GM21825 (cell line): ENCODE results near the gene VASH2.
"Not testable (repeated sequence)": the region's sequence is repeated elsewhere in the genome, so short reads cannot be mapped to it uniquely, and the experiment has no call there.

Experiments
- ATAC-seq: cut with Tn5 transposase; IDR thresholded peaks from one replicate; pipeline ENCODE4 v1.9.1; 2021; ENCODE audit warnings: mild to moderate bottlenecking, moderate library complexity; ENCODE audit not compliant: unreplicated experiment

The VASH2 gene

GRCh38 chr1:212954514-212954913 is 4.2 kb downstream of the VASH2 start:
- ATAC-seq = no peak

- no peak for ATAC-seq
These were observed 4.8 kb downstream of the VASH2 start for GRCh38 chr1:212955098-212955497.

GRCh38 chr1:212955961-212956620 is 5.8 kb downstream of the VASH2 start:
- no peak for ATAC-seq

GRCh38 chr1:212957546-212957945 is 7.2 kb downstream of the VASH2 start:
- no peak for ATAC-seq

DNA sequence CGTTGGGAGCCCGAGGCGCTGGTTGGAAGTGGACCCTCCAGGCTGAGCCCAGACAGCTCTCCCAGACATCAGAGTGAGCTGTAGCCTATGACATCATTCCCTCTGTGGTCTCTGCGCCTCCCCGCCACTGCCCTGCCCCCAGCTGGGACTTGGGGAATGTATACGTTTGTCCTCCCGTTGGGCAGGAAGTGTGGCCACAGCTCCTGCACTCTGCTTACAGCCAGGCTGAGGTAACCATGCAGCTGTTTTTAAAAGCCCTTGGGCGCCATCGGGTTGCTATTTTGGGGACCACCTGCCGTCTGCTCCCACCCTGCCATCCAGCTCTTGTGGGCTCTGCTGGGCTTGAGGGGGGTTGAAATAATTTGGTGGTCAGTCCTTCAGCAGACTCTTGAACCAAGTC is 7.8 kb downstream of the VASH2 start:
- ATAC-seq = no peak

DNA sequence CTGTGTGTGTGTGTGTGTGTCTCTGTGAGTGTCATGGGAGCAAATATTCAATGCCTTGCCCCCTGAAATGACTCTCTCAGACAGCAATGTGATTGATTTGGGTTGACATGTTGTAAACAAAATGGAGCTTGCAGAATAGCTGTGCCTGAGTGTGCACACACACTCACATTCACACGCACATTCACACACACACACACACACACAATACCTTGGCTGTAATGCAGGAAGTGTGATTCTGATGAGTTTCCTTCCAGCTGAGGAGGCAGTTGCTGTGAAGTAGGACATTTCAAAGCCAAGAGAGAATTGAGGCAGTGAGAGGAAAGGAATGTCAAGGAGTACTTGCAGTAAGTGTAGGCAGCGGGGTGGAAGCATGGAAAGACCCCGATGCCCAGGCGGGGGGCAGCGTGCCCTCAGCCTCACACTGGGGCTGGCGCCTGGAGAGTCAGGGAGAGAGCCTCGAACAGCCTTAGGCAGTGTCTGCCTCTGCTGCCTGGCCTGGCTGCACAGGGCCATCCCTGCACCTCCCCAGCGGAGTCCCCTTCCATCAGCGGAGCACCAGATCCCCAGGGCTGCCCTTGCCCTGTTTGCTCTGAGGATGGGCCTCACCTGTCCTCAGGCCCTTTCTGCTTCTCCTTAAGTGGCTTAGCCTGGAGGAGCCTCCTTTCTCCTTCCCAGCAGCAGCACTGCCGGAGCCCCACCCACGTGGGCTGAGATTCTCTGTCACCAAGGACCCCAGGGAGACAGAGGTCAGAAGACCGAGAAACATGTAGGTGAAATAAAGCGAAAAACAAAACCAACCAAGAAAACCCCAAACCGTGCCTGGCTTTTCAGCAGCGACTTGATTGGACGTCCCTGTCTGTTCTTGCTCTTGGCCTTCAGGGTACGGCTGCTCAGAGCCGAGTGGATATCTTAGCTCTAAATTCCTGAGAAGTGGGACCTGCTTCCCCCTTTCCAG is 9.2 kb downstream of the VASH2 start:
- peak; percentile 71 for ATAC-seq

- no peak for ATAC-seq
These were observed 10.6 kb downstream of the VASH2 start for GRCh38 chr1:212960932-212961331.

DNA sequence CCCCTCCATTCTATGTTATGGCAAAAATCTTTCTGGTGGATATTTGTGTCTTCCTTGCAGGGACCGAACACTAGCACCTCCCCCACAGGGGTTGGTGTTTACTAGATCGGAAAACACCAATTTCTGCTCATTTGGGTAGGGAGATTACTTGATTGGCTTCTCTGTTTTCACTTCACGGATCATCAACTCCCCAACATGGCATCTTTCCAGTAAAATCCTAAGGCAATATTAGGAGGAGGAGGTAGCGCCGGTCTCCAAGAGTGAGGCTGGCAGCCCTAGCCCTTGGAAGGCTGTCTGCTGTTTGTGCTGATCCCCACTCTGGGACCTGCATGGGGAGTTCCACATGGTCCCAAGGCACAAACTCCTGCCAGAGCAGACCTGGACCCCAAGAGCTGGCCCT is 12.2 kb downstream of the VASH2 start:
- no peak for ATAC-seq

GRCh38 chr1:212964102-212964501 is 13.8 kb downstream of the VASH2 start:
- ATAC-seq = no peak

DNA sequence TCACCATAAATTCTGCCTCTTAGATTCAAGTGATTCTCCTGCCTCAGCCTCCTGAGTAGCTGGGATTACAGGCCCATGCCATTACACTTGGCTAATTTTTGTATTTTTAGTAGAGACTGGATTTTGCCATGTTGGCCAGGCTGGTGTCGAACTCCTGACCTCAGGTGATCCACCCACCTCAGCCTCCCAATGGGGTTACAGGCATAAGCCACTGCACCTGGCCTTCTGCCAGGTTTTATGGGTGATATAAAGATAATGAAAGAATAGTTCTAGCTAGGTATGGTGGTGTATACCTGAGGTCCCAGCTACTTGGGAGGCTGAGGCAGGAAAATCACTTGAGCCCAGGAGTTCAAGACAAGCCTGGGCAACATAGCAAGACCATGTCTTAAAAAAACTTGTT is 14.7 kb downstream of the VASH2 start:
- ATAC-seq = not testable (repeated sequence)

GRCh38 chr1:212966616-212967015 is 16.3 kb downstream of the VASH2 start:
- ATAC-seq = no peak

- ATAC-seq = peak; percentile 59
These were observed 17.5 kb downstream of the VASH2 start for GRCh38 chr1:212967801-212968200.

GRCh38 chr1:212968368-212968863 is 18.1 kb downstream of the VASH2 start:
- peak; percentile 61 for ATAC-seq

DNA sequence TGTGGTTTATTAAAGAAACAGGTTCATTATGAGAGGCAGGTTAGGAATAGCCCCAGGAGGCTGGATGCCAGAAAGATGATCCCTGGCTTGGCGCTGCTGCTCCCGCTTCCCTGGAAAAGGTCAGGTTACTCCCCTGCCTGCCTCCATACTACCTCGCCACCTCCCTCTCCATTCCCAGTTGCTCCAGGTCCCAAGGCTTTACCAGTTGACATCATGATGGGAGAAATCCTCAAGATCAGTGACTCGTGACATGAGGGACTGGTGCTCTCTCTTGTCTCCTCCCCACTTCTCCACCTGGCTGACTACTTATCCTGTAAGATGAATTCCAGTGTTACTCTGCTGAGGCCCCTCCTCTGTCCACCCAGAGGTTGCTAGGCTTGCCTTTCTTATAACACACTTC is 19.7 kb downstream of the VASH2 start:
- no peak for ATAC-seq

DNA sequence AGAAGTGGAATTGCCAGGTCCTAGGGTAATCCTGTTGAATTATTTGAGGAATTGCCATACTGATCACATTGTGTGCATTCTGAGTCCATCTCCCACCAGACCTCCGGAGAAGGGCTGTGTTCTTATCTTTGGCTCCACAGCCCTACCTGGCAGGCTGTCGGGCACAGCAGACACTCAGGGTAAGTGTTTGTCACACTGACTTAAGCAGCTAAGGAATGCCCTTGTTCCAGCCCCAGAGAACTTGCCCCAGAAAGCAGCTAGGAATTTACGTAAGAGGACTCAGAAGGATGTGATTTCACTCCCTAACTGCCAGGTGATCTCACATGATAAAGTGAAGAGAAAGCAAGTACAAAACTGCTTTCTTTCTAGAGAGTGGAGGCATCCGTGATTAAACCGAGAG is 21.0 kb downstream of the VASH2 start:
- no peak for ATAC-seq

DNA sequence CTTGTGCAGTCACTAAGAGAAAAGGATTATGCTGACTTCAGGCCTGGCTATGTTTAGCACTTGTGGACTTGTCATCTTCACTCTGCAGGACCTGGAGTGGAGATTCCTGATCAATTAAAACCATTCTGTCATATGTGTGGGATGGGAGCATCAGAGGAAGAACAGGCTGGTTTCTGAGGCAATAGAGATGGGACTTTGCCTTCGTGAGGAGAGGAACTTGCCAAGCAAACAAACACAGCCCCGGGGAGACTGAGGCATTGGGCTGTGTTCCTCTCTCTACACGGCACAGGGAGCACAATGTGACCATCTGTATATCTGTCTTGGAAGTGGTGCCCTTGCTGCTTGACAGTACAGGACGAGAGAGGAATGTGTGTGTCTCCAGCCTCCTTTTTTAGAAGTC is 23.1 kb downstream of the VASH2 start:
- no peak for ATAC-seq

DNA sequence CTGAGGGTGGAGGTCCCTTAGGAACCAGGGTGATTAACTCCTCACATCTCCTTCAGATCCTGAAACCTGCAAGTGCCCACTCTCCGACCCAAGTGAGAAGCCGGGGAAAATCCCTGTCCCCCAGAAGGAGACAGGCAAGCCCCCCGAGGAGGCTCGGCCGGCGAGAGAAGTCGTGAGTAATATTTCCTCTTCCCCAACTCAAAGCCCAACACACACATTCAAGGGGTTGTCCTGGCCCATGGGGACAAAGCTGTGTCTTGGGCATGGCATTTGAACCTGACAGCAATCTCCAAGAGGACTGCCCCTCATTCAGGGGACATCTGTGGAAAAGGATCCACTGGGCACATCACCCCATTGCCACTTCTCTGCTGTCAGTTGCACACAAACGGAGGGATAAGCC is 23.6 kb downstream of the VASH2 start:
- no peak for ATAC-seq

- no peak for ATAC-seq
These were observed 24.4 kb downstream of the VASH2 start for GRCh38 chr1:212974711-212975110.

GRCh38 chr1:212975111-212975918 is 25.0 kb downstream of the VASH2 start:
- no peak for ATAC-seq

- no peak for ATAC-seq
These were observed 26.2 kb downstream of the VASH2 start for GRCh38 chr1:212976586-212976985.
